ENCODE results near the gene LSAMP. TPM values are rescaled to one million over a fixed set of nuclear protein-coding genes. Genes with fewer than 3 reads are reported as not detected.

The LSAMP gene
- total RNA-seq, 1 experiment from 2014 or later = 5.7 TPM

GRCh38 chr3:116483135-116483534 is 37.8 kb upstream of the LSAMP start:
- ATAC-seq (no peak), DNase-seq (ENCODE audit: low spot score) (no peak)
- Mint-ChIP-seq H3K27ac (no peak overlapping the region), H3K36me3 (peaks cover 21% of the 10 kb centered on the region), H3K4me1 (peaks cover 3% of the 10 kb centered on the region; the same call in 1 of the 2 replicates), H3K9me3 (peaks cover 37% of the 10 kb centered on the region), H3K4me3 (no peak overlapping the region), H3K27me3 (ENCODE audit: low read depth) (peaks cover 3% of the 10 kb centered on the region; the same call in 1 of the 2 replicates)
- CTCF ChIA-PET = no interaction called here
- TF ChIP-seq ZMAT4 (CRISPR knock-in tag; IDR thresholded peaks at IDR 0.05) (no peak), NR2C2 (CRISPR knock-in tag; IDR thresholded peaks at IDR 0.05) (no peak), USF1 (CRISPR knock-in tag; IDR thresholded peaks at IDR 0.05) (no peak), TP53 (CRISPR knock-in tag; IDR thresholded peaks at IDR 0.05) (no peak), IRF2 (CRISPR knock-in tag; IDR thresholded peaks at IDR 0.05; ENCODE audit: borderline replicate concordance, low read depth) (no peak), HMGA2 (CRISPR knock-in tag; IDR thresholded peaks at IDR 0.05) (no peak), ZNF416 (CRISPR knock-in tag; IDR thresholded peaks at IDR 0.05) (no peak), CREM (CRISPR knock-in tag; IDR thresholded peaks at IDR 0.05) (no peak), GTF2I (CRISPR knock-in tag; conservative IDR thresholded peaks at IDR 0.05) (no peak), E2F1 (CRISPR knock-in tag; IDR thresholded peaks at IDR 0.05) (no peak), ZNF425 (CRISPR knock-in tag; conservative IDR thresholded peaks at IDR 0.05) (no peak), JAZF1 (CRISPR knock-in tag; IDR thresholded peaks at IDR 0.05) (no peak), USF2 (CRISPR knock-in tag; IDR thresholded peaks at IDR 0.05) (no peak), OVOL2 (CRISPR knock-in tag; IDR thresholded peaks at IDR 0.05; ENCODE audit: borderline replicate concordance) (no peak), FOXJ3 (CRISPR knock-in tag; IDR thresholded peaks at IDR 0.05; ENCODE audit: borderline replicate concordance) (no peak), PRDM15 (CRISPR knock-in tag; IDR thresholded peaks at IDR 0.05) (no peak), ZNF423 (CRISPR knock-in tag; IDR thresholded peaks at IDR 0.05) (no peak), ERG (CRISPR knock-in tag; IDR thresholded peaks at IDR 0.05) (no peak)
- POLR2A ChIA-PET = no interaction called here
